Endothelial cell of umbilical vein (primary cell): ENCODE results near the gene RSPH3. TPM values are rescaled to one million over a fixed set of nuclear protein-coding genes. Genes with fewer than 3 reads are reported as not detected.

Experiments used
- BruUV-seq: library from RNA; stranded (reverse); fragments of 400-500 nt; replicated peaks from 2 replicates; lab custom pipeline; 2021; lab: Mats Ljungman, UMichigan
- CTCF ChIA-PET: fragments of 300-600, 350-600 bp; sonication (Branson Sonifier 250); formaldehyde crosslinking; loops from one replicate; lab custom pipeline; 2021; ENCODE audit warnings: antibody characterized with exemption, inconsistent platforms; lab: Charles Lee
- POLR2A ChIA-PET: fragments of 300-600, 350-600 bp; sonication (Branson Sonifier 250); formaldehyde crosslinking; loops from one replicate; lab custom pipeline; 2021; ENCODE audit warnings: antibody characterized with exemption, inconsistent platforms; lab: Charles Lee
- DNase-seq: peaks from one replicate; pipeline ENCODE4 v3.0.0-alpha.2; 2011; ENCODE audit warnings: low read depth, low spot score
- FAIRE-seq: peaks from 2 replicates; lab custom pipeline; 2011; peaks lifted over from hg19 to GRCh38; lab: Jason Lieb, UNC
- H2AFZ ChIP-seq: 2 replicates; pipeline ENCODE4 v1.6.0; 2012; ENCODE audit warnings: low read depth, low read length, control low read depth, inconsistent platforms
- H3K27ac ChIP-seq: 2 replicates; pipeline ENCODE4 v1.5.1; 2011; ENCODE audit warnings: low read depth, mild to moderate bottlenecking, control low read depth, low read length, moderate library complexity; ENCODE audit not compliant: insufficient read depth
- H3K27me3 ChIP-seq, 2 experiments: 2 replicates each; pipeline versions ENCODE4 v1.6.0 to v1.6.1; 2011; ENCODE audit warnings: low read length in 2 of 2, mixed read lengths in 1 of 2; ENCODE audit not compliant: control insufficient read depth in 2 of 2, insufficient read depth in 2 of 2
- H3K36me3 ChIP-seq, 2 experiments: 2 replicates in 1 of 2; 3 replicates in 1 of 2; pipeline ENCODE4 v1.5.1; 2011; ENCODE audit warnings: low read length in 2 of 2, mild to moderate bottlenecking in 1 of 2, moderate library complexity in 1 of 2; ENCODE audit not compliant: control insufficient read depth in 2 of 2, insufficient read depth in 2 of 2; ENCODE audit errors: extremely low read depth in 1 of 2
- H3K4me1 ChIP-seq: 3 replicates; pipeline ENCODE4 v1.5.1; 2011; ENCODE audit warnings: mild to moderate bottlenecking, low read length; ENCODE audit not compliant: control insufficient read depth, insufficient read depth; ENCODE audit errors: extremely low read depth
- H3K4me2 ChIP-seq: 2 replicates; pipeline ENCODE4 v1.6.1; 2011; ENCODE audit warnings: low read length, control low read depth, mixed read lengths; ENCODE audit not compliant: insufficient read depth
- H3K4me3 ChIP-seq, 3 experiments: fragments of 200-600 bp in 1 of 3; sonication (generic), shearing (Covaris generic) in 1 of 3; replicated peaks in 1 of 3; 2 replicates each; pipeline ENCODE4 v1.5.1; 2011 to 2016; ENCODE audit warnings: control low read depth in 3 of 3, low read length in 3 of 3, mild to moderate bottlenecking in 2 of 3, inconsistent platforms in 1 of 3, low read depth in 1 of 3, moderate library complexity in 1 of 3; ENCODE audit not compliant: insufficient read depth in 1 of 3
- H3K79me2 ChIP-seq: 2 replicates; pipeline ENCODE4 v1.6.0; 2012; ENCODE audit warnings: low read length, inconsistent platforms; ENCODE audit not compliant: control insufficient read depth, insufficient read depth
- H3K9ac ChIP-seq: replicated peaks from 2 replicates; pipeline ENCODE3; 2011; ENCODE audit warnings: low read length, control low read depth; ENCODE audit not compliant: insufficient read depth; ENCODE audit errors: extremely low read depth
- H3K9me1 ChIP-seq: replicated peaks from 3 replicates; pipeline ENCODE4 v1.6.0; 2011; ENCODE audit warnings: mild to moderate bottlenecking, low read length; ENCODE audit not compliant: control insufficient read depth, insufficient read depth; ENCODE audit errors: extremely low read depth
- H3K9me3 ChIP-seq: replicated peaks from 2 replicates; pipeline ENCODE4 v1.5.1; 2012; ENCODE audit warnings: low read length, inconsistent platforms; ENCODE audit not compliant: control insufficient read depth, insufficient read depth
- H4K20me1 ChIP-seq: replicated peaks from 2 replicates; pipeline ENCODE3; 2011; ENCODE audit warnings: mild to moderate bottlenecking, low read length; ENCODE audit not compliant: control insufficient read depth, insufficient read depth; ENCODE audit errors: extremely low read depth
- CTCF ChIP-seq, 2 donors: IDR thresholded peaks; 1 replicate in 1 of 2; 2 replicates in 1 of 2; pipeline ENCODE4 v1.5.1; 2011; ENCODE audit warnings: low read length in 2 of 2, mild to moderate bottlenecking in 2 of 2, moderate library complexity in 2 of 2, control low read depth in 1 of 2, inconsistent platforms in 1 of 2, low read depth in 1 of 2; ENCODE audit not compliant: insufficient read depth in 1 of 2; ENCODE audit errors: extremely low read depth in 1 of 2
- EZH2 ChIP-seq: IDR thresholded peaks from 2 replicates; pipeline ENCODE4 v1.6.1; 2012; ENCODE audit warnings: borderline replicate concordance, low read depth, mild to moderate bottlenecking, moderate library complexity, low read length, inconsistent platforms; ENCODE audit not compliant: severe bottlenecking
- FOS ChIP-seq: IDR thresholded peaks from 2 replicates; pipeline ENCODE4 v1.6.1; 2011; ENCODE audit warnings: mild to moderate bottlenecking, low read length, moderate library complexity, borderline replicate concordance; ENCODE audit not compliant: insufficient read depth
- GATA2 ChIP-seq: IDR thresholded peaks from 2 replicates; pipeline ENCODE4 v1.7.0; 2011; ENCODE audit warnings: low read depth, mild to moderate bottlenecking, moderate library complexity, mixed read lengths, low read length; ENCODE audit not compliant: insufficient read length, insufficient read depth
- JUN ChIP-seq: IDR thresholded peaks from 2 replicates; pipeline ENCODE4 v1.6.1; 2011; ENCODE audit warnings: borderline replicate concordance, low read depth; ENCODE audit not compliant: insufficient read length, insufficient read depth
- MAX ChIP-seq: IDR thresholded peaks from 2 replicates; pipeline ENCODE4 v1.6.1; 2011; ENCODE audit not compliant: insufficient read depth, insufficient read length
- MYC ChIP-seq: IDR thresholded peaks from one replicate; pipeline ENCODE4 v1.6.1; 2011; ENCODE audit warnings: mild to moderate bottlenecking, low read depth, low read length
- POLR2A ChIP-seq: IDR thresholded peaks from 2 replicates; pipeline ENCODE4 v1.6.1; 2012; ENCODE audit warnings: low read depth, mild to moderate bottlenecking, control low read depth, low read length
- POLR2AphosphoS5 ChIP-seq: IDR thresholded peaks from 2 replicates; pipeline ENCODE4 v1.6.1; 2012; ENCODE audit warnings: low read depth, mild to moderate bottlenecking, control low read depth, low read length, moderate library complexity; ENCODE audit not compliant: insufficient read depth
- dilution Hi-C: fragments of 300-500 bp; cut with MboI; formaldehyde crosslinking; loops from one replicate; pipeline ENCODE4 v1.15.0; 2019; ENCODE audit warnings: low sequenced_read_pairs; ENCODE audit not compliant: extremely low pct_ligation_motif_present
- intact Hi-C: fragments of 100-400 bp; cut with micrococcal nuclease; formaldehyde crosslinking; loops from one replicate; pipeline ENCODE4 v1.10.0; 2022
- polyA plus RNA-seq, 4 experiments: library from polyadenylated mRNA; depleted of rRNA in 3 of 4; stranded (reverse) in 3 of 4; unstranded in 1 of 4; fragments of >200 nt; gene quantifications; 2 replicates each; pipeline versions ENCODE4 v1.2.1 to v1.2.3, GENCODE V29; 2011 to 2012; ENCODE audit warnings: missing spikeins in 1 of 4
- total RNA-seq: library from RNA; stranded (reverse); gene quantifications from 2 replicates; pipeline ENCODE4 v1.2.3, GENCODE V29; 2021

The RSPH3 gene
- total and polyA plus RNA-seq, 2 donors (not counting 3 experiments of a cell fraction or from before 2014, with no cell fraction given), result 0.66 to 3.3 TPM

DNA sequence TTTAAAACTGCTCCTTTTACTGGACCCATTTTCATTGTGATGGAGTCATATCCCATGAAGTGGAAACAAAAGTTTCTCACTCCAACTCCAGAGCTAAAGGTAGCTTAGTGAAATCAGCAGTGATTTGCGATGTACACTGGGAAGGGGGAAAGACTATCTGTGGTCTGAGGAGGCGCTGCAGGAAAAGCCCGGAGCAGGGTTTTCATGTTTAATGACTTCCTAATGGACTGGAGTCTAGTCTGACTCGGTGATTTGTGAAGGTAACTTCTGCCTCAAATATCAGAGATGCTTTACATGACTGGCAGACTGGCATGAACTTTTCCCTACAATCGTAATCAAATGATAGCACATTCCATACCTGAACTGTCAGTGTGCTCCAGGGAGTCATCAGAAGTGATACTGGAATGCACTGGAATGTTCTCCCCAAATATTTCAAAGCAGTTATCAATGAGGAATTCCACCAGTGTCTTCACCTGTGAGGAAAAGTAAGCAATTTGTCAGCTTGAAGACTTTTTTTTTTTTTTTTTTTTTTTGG, 37.8 kb upstream of the RSPH3 start:
- Histone ChIP-seq H3K4me2 (no peak overlapping the region), H3K79me2 (no peaks in the 10 kb centered on the region), H3K27me3 (peaks cover 3% of the 10 kb centered on the region in 2 experiments), H2AFZ (no peak overlapping the region), H3K9me3 (no peaks in the 10 kb centered on the region), H3K4me1 (no peaks in the 10 kb centered on the region), H3K36me3 (no peaks in the 10 kb centered on the region), H3K4me3 (no peak overlapping the region), H3K27ac (no peak overlapping the region), H3K9me1 (no peaks in the 10 kb centered on the region), H4K20me1 (no peaks in the 10 kb centered on the region), H3K9ac (no peak overlapping the region)
- TF ChIP-seq FOS (no peak), POLR2AphosphoS5 (no peak), CTCF (IDR thresholded peaks at IDR 0.05; ENCODE audit: extremely low read depth in 1 of 2, insufficient read depth in 1 of 2, low read depth in 1 of 2, low read length in 2 of 2) (no peak), GATA2 (no peak), MAX (no peak), EZH2 (no peak), MYC (no peak), JUN (no peak), POLR2A (no peak)
- FAIRE-seq (no peak), DNase-seq (no peak)
- ChIA-PET POLR2A (no interaction called here), CTCF (interaction anchor here (0.6 to 2.3 kb wide), 2 partner anchors 96 to 541 kb away, joined by 3 to 10 read pairs; no protein-coding TSS in a partner anchor)
- intact Hi-C loops, result no loop called here
- dilution Hi-C loops, result no loop called here
- BruUV-seq, result no TSS peak
